HG02588 (cell line): ENCODE results near the gene PTPRJ.

ENCODE experiments used
- ATAC-seq: cut with Tn5 transposase; IDR thresholded peaks from one replicate; pipeline ENCODE4 v1.9.1; 2021; ENCODE audit warnings: mild to moderate bottlenecking, moderate library complexity; ENCODE audit not compliant: unreplicated experiment

The PTPRJ gene

GRCh38 chr11:48090174-48090573 lies 109.8 kb downstream of the PTPRJ start:
- no peak for ATAC-seq

DNA sequence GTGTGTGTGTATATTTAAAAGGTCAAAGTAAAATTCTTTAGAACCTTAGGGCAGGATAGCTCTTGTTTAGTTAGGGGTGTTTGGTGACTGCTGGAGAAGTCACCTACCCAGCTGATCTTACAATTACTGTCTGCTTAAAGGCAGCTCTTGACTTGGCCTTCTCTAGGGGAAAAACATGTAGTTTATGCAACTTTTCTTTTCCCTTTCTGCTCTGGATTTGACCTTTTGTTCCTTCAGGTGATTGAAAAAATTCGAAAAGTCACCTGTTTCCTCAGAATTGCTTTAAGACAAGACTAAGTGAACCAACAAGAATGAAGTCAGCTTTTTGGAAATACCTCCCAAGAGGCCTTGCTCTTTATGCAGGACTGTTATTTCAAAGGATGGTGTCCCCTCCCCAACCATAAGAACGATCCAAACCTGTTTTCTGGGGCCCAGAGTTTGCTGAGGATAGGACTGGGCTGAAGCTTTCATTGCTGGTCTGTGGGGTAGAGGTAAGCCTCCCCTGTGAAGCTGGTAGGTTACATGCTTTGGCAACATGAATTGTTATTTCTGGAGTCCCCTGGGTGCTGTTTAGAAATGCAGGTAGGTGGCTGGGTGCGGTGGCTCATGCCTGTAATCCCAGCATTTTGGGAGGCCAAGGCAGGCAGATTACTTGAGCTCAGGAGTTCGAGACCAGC lies 111.2 kb downstream of the PTPRJ start:
- no peak for ATAC-seq

- ATAC-seq = no peak
Measured at GRCh38 chr11:48093323-48093722, 113.0 kb downstream of the PTPRJ start.

DNA sequence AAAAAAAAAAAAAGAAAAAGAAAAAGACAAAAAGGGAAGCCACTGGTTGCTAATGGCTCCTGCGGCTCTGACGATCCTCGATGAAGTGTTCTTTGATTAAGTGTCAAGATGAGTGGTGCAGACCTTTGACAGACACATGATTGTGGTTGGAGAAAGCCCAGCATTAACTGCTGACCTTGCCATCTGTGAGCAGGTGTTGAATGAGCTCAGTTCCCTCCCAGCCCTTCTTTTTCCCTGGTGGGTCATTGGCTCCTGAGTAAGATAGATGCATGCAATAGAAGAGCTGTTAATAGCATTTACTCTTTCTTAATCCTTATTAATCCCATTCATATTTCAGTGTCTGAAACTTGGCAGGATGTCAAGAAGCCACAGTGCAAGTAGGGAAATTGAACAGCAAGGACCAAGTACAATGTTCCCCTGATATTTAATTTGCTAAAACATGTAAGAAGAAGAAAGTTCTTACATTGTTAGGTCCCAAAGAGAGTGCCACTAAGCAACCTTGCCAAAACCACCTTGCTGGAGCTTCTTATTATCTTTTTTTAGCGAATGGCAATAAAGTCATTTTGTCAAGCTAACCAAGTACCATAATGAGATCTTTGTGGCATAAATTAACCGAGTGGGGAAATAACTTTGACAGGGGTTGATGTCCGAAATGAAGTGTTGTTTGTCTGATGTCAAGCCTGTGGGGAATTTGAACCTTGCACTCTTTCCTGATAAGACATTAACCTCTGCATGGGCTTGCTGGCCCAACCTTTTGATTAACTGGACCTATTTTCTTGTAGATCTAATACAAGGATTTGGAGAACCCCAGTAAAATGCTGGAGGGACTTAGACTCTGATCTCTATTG lies 113.7 kb downstream of the PTPRJ start:
- ATAC-seq = no peak

DNA sequence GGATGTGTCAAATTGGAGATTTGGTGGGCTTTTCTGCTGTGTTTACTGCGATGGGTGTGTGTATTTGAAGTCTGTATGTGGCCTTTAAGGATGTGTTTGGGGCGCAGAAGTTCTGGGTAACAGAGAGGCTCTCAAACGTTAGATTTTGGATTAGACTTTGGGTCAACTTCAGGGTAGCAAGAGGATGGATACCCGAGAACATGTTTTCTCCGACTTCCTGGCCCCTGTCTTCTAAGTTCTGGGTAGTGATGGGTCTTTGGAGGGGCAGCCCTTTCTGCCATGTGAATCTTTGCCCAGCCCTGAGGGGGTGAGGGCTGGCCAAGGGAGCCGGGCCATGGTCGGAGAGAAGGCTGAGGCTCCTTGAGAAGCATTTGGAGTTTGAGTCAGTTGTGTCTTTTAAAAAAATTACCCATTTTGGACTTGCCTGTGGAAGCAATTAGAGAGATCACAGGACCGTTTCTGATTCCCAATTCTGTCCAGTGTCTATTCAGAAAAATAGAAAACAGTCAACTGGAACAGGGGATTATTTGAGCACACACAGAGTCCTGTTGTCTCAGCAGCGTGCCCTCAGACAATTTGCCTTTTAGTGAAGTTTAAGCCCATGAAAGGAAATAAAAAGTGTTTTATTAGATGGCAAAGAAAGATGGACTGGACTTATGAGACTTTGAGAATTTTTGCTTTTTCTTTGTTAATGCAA lies 114.4 kb downstream of the PTPRJ start:
- no peak for ATAC-seq

- ATAC-seq = no peak
Measured at GRCh38 chr11:48095779-48096470, 115.6 kb downstream of the PTPRJ start.

DNA sequence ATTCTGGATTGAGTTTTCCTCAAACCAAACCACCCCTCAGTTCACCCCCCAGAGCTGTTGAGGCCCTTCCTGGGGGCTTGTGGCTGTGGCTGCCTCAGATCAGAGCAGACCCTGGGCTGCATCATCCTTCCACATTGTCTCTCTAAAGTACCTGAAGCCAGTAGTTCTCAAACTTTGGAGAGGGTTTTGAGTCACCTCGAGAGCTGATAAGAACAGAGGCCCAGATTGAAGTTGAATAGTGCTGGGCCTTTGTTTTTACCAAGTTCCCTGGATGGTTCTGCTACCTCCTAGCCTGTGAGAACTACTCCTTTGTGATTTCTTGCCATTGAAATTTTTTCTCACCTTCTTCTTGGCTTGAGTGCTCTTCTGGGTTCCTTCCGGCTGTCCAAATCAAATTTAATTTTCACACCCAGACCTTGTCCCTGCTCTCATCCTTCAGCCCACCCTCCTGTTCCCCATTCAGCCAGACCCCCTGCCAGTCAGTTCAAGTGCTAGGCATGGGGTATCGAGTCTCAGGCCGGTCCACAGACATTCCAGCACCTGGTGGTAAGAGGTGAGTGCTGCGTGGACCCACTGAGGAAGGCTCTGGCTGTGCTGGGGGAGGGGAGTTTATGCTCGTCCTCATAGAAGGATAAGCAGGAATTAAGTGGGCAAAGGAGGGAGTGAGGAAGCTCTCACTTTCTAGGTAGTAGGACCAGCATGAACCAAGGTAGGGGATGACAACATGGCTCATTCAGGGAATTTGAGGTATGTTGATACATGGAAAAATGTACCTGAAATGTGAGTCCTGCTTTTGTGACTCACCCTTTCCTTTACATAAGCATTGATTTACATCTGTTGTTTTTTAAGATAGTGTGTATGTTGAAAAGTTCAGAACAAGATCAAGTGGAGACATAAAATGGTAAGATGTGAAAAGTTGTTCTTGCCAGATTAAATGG lies 116.5 kb downstream of the PTPRJ start:
- ATAC-seq = no peak

- ATAC-seq = no peak
Measured at GRCh38 chr11:48098024-48098423, 117.7 kb downstream of the PTPRJ start.

DNA sequence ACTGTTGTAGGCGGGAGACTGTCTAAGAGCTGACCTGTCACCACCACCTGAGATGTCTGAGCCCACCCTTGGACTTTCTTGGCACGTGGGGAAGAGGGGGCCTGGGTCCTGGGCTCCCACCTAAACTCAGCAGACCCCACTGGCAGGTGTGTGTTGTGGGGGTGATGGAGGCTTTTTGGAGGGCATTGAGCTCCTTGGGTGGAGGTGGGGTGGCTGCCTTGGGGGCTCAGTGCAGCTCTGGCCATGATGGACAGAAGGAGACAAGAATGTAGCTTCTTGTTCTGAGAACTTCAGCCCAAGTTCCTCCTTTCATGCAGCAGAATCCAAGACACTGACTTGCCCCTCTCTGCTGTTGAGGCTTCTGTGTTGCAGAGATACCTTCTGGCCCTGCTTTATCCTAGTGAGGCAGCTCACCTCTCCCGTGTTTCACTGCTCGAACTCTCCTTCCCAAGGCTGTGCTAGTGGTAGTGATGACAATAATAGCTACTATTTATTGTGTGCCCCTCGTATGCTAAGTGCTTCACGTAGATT lies 119.6 kb downstream of the PTPRJ start:
- ATAC-seq = no peak

DNA sequence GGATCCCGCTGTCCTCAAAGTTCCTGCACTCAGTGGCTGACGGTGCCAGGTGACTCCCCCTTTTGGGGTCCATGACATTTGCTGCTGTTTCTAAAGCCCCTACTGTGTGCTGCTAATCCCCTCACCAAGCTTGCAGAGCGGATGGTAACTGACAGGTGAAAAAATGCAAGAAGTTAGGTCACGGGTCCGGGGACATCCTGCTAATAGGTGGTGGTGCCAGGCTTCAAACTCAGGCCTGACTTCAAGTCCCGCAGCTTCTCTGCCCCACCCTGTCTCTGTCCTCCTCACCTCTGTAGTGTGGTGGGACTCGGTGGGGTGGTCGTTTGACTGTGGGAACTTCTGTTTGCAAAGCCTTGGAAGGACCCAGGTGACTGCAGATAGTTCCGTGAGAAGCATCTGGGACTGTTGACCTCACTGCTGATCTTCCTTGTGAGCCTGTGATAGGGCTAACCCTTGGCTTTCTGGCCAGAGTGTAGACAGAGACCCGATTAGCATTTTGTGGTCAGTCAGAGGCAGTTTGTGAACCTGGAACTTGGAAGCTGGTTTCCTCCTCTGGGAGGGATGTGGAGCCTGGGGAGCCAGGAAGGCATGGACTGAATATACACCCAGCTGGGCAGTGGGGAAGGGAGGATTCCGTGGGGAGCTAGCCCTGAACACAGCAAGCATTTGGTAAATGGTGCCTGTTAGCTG lies 120.8 kb downstream of the PTPRJ start:
- ATAC-seq = no peak

GRCh38 chr11:48101958-48102357 lies 121.6 kb downstream of the PTPRJ start:
- ATAC-seq = no peak

- ATAC-seq = no peak
Measured at GRCh38 chr11:48103621-48104567, 123.5 kb downstream of the PTPRJ start.

DNA sequence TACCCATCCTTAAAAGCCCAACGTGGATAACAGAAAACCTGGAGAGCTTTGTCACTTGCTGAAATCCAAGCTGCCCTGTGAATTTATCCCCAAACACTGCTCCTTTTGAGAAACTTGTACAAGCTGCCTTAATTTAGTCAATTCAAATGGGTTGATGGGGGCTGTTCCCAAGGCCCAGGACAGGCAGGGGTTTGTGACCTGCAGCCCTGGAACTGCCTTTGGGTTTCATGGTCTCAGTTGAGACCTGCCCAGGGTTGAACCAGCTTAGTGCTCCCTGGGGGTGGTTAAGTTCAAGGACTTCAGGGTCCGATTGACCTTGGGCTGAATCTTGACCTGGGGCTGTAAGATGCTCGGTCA lies 124.2 kb downstream of the PTPRJ start:
- no peak for ATAC-seq

- ATAC-seq = no peak
Measured at GRCh38 chr11:48105096-48105990, 125.0 kb downstream of the PTPRJ start.

- ATAC-seq = no peak
Measured at GRCh38 chr11:48106166-48106565, 125.8 kb downstream of the PTPRJ start.

DNA sequence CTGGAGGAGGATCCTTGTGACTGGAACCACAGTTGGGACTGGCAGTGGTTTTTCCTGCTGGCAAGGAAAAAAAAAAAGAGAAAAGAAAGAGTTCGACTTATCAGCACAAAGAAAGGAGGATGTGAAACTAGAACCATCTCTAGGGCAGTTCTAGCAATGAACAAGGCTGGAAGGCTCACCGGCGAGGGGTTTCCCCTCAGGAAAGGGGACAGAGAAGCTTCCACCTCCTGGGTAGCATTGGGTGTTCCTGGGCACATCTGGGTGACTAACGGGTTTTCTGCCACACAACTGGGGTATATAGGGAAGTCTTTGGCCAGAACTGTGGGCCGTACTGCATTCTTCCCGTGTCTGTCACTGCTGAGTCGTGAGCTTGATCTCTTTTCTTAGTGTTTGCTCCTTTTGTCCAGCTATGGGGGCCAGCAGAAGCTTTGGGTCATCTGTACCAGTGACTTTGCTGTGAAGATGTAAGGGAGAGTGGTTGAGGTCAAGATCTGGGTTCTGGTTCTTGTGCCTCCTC lies 126.9 kb downstream of the PTPRJ start:
- peak; percentile 94 for ATAC-seq
